Prostate gland (tissue), 2 donors: Measurements from ENCODE around the gene DAPL1.

Experiments
- CTCF ChIP-seq, 4 experiments: fragments of 200-600 bp in 2 of 4; fragments of 450-650 bp in 2 of 4; sonication (generic) in 2 of 4; IDR thresholded peaks; 1 replicate in 3 of 4; 2 replicates in 1 of 4; pipeline ENCODE4 v1.5.1; 2016 to 2019; ENCODE audit warnings: antibody characterized with exemption in 4 of 4, mild to moderate bottlenecking in 2 of 4, moderate library complexity in 2 of 4
- POLR2A ChIP-seq: fragments of 450-650 bp; IDR thresholded peaks from one replicate; pipeline ENCODE4 v1.6.1; 2016; ENCODE audit warnings: antibody characterized with exemption, mild to moderate bottlenecking
- POLR2AphosphoS5 ChIP-seq: sonication (generic); formaldehyde crosslinking; IDR thresholded peaks from one replicate; pipeline ENCODE4 v1.6.1; 2017; ENCODE audit warnings: antibody characterized with exemption

GRCh38 chr2:158781353-158781961, 13.7 kb upstream of the DAPL1 start:
- TF ChIP-seq CTCF (IDR thresholded peaks at IDR 0.05) = no peak
- no peak for TF ChIP-seq POLR2A
- no peak for TF ChIP-seq POLR2AphosphoS5
